GM18867 (cell line): Measurements from ENCODE around the gene OSTF1.
A peak's percentile ranks its signal among the peaks of the same experiment; 100 is the strongest.

Experiments
- ATAC-seq: cut with Tn5 transposase; IDR thresholded peaks from one replicate; pipeline ENCODE4 v1.9.1; 2021; ENCODE audit warnings: mild to moderate bottlenecking, moderate library complexity; ENCODE audit not compliant: unreplicated experiment

The OSTF1 gene

DNA sequence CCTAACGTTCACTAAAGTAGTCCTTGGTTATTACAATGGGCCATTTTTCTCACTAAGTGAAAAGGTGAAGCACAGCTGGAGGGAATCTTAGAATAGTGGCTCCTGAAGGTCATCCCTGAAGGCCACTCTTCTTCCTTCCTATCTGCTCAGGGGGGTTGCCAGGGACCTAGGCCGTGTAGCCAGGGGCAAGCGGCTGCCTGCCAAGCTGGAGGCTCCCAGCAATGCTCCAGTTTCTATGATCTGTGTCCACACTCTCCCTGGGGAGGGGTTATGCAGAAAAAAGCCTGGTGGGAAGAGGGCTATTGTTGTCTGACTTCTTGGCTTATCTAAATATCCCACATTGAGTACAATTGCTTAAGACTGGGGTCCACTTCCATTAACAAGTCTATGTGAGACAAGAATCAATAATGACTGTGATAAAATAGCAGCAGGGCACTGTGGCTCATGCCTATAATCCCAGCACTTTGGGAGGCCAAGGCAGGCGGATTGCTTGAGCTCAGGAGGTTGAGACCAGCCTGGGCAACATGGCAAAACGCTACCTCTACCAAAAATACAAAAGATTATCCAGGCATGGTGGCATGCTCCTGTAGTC lies 4.1 kb upstream of the OSTF1 start:
- ATAC-seq, result no peak

DNA sequence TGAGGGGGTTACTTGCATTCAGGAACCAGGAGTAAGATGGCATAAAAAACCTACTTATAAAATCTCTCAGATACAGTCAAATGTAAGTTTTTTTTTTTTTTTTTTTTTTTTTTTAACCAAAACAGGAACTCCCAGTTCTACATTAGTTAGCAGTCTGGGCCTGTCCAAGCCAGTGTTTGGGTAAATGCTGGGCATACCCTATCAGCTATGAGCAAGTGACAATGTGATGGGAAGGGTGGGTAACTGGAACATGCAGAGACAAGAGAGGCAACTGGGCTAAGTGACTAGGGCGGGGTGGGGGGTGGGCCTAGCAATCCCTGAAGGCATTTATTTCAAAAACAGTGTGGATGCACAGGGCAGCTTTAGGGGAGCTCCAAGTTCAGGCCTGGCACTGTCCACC lies 2.7 kb upstream of the OSTF1 start:
- ATAC-seq, result no peak

DNA sequence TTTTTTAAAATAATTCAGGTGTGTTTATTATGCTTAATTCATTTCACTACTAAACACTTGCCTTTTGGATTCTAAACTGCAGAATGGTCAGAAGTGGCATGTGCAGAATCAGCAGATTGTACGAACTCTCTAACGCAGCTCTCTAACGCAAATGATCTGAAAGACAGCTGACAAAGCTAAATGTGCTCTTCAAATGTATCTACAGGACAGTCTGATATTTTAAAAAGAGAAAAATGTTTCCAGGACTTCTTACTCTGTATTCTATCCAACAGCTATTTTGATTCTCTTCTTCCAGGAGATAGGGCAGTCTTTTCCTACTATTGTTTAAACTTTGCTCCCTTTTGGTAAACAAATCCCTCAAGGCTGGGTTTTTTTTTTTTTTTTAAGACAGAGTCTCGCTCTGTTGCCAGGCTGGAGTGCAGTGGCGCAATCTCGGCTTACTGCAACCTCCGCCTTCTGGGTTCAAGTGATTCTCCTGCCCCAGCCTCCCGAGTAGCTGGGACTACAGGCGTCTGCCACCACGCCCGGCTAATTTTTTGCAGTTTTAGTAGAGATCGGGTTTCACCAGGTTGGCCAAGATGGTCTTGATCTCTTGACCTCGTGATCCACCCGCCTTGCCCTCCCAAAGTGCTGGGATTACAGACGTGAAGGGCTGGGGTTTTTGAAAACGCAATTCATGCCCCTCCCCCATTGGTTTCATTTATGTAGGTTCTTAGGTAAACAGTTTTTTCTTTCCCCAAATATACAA lies 1.6 kb upstream of the OSTF1 start:
- no peak for ATAC-seq

DNA sequence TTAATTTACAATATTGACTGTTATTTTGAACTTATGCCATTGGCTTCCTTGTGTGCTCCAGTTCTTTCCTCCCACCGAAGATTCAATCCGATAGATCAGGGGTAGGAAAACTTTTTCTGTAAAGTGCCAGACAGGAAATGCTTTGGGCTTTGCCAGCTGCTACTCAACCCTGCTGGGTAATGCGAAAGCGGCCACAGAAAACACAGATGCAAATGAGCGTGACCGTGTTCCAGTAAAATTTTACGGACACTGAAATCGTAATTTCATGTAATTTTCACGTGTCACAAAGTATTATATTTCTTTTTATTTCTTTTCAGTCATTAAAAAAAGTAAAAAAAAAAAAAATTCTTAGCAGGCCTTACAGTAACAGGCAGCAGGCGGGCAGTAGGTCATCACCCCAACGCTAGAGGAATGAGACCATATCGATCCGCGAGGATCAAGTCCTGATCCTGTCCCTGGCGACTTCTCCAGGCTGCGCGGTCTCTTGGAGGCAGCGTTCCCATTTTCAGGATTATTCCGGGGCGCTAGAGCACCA lies 958 bp upstream of the OSTF1 start:
- peak; percentile 28 for ATAC-seq

DNA sequence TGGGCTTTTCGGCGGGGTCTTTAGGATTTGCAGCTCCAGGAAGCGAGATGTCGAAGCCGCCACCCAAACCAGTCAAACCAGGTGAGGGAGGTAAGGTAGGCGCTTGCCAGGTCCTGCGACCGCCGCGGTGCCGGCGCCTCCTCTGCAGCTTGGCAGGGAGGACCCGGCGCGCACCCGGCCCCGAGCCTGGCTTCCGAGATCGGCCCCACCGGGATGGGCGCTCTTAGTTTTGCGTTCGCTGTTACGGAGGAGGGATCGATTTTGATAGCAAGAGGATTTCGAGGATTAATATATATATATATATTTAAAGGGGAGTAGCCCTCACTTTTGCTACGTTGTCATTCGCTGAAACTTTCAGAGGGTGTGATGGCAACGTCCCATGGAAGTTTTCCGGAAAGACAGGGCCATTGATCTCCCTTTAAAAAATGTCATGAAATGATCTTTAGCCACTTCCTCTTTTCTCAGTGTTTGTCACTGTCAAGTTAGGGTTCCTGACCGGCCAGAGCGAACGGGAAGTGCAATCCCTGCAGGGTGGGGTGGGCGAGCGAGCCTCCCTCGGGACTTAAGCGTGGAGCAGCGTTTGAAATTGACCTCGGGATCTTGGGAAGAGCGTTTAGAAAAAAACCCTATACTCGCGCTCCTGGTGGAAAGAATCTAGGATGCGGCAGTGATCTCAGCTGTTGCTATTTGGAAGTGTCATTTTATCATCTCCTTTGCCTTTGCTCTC lies 495 bp downstream of the OSTF1 start:
- ATAC-seq, result peak; percentile 36

DNA sequence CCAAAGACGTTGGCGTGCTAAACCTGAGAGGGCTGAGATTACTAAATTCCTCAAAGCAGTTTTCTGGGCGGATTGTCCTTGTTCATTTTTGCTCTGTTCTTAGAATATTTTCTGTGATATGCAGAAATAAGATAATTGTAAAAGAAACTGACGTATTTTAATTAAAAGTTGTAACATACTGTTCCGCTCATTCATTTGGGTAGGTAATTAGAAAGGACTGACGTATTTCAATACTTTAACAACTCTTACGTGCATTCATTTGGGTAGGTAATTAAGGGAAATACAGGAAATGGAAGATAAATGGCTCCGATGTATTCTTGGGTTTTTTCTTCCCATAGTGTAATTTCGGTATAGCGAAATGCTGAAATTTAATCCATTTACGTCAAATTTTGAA lies 1.1 kb downstream of the OSTF1 start:
- ATAC-seq, result no peak

DNA sequence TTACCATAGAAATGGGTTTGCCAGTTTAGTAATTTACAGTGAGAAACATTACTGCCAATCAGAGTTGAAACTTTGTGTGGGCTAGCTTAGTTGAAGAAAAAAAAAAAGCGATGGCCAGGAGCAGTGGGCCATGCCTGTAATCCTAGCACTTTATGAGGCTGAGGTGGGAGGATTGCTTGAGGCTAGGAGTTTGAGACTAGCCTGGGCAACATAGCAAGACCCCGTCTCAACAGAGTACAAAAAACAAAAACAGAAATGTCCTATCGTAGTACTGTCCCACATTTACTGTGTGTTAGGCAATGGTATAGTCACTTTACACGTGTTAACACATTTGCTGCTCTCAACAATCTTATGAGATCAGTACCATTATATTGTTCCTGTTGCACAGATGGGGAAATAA lies 2.3 kb downstream of the OSTF1 start:
- ATAC-seq, result no peak

DNA sequence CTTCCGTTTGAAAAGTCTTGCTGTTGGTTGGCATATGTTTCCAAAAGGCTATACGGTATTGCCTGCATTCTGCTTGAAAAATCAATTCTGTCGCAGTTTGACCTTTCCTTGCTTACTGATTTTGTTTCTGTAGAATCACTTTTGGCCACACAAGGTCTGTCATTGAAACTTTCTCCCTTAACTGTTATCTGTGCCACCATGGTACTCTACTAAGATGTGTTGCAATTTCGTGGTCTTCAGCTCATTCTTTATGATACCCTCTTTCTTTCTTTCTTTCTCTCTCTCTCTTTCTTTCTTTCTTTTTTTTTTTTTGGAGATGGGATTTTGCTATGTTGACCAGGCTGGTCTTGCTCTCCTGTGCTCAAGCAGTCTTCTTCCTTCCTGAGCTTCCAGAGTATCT lies 4.5 kb downstream of the OSTF1 start:
- ATAC-seq, result no peak

DNA sequence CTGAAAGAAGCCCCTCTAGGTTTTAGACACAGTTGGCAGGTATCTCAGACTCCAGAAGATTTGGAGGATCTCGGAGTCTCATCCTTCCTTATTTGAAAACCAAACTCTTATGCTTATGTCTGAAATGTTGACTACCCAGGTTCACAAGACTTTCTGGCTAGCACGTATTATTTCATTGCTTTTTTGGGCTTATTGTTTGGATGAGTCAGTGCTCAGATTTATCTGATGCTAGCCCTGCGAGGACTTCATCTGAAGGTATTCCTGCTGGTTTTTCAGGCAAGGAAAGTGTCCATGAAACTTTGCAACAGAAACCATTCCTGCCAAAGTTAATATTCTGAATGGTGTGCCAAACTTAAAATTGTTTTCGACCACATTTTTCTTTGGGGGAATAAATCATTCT lies 8.5 kb downstream of the OSTF1 start:
- no peak for ATAC-seq

DNA sequence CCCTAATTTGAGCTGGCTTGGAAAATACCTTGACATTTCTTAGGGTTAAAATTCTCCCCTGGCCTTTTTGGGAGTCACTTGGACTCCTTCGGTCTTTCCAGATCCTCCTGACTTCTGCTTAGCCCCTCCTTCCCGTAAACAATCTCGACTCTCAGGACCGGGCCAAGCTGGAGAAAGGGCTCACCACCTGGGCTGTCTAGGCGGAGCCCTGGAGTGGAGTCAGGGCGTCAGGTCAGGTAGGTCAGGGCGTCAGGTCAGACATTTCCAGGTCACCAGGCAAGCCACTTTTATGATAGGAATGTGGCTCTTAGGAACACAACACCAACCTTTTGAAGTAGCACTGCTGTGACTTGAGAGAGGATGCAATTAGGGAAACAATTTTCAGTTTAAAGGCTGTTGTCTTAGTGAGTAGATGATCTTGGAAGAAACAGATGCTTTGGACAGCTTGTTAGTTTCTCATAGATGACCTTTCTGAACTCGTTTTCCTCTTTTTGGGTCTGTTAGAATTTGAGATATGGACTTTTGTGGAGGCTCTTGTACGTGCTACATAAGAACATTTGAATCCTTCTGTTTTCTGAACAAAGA lies 12.8 kb downstream of the OSTF1 start:
- ATAC-seq, result no peak

DNA sequence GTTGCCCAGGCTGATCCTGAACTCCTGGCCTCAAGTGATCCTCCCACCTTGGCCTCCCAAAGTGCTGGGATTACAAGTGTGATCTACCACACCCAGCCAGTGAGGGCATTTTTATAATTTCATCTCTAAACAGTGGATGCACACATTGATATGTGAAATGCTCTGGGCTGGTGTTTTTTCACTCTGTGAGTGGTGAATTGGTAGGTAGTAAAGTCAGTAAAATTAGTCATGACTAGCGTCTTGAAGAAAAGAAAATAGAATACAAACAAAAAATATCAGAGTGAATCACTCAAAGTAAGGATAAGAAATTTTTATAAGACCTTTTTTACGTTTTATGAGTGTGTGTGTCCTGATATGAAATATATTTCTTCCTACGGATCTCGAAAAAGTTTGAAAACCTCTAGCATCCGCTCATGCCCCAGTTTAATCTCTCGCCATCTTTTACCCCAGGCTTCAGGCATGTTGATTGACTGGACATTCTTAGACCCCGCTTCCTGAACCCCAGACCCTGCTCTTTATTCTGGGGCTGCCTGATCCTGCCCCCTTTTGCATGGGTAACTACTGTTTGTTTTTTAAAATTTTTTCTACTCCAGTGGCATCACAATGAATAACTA lies 14.0 kb downstream of the OSTF1 start:
- no peak for ATAC-seq

DNA sequence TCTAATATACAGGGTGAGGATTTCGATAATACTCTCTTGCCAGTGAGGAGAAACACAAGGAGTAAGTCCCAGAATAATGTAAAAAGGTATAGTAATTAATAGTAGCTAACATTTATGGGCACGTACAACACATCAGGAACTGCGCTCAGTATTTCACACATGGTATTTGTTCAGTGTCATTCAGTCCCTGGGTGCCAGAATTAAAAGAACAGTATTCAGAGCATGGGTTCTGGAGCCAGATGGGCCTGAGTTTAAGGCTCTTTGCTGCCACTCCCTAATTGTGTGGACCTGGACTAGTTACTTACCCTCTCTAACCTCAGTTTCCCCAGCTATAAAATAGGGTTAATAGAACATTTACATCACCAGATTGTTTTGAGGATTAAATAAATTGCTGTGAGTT lies 16.3 kb downstream of the OSTF1 start:
- ATAC-seq, result no peak

DNA sequence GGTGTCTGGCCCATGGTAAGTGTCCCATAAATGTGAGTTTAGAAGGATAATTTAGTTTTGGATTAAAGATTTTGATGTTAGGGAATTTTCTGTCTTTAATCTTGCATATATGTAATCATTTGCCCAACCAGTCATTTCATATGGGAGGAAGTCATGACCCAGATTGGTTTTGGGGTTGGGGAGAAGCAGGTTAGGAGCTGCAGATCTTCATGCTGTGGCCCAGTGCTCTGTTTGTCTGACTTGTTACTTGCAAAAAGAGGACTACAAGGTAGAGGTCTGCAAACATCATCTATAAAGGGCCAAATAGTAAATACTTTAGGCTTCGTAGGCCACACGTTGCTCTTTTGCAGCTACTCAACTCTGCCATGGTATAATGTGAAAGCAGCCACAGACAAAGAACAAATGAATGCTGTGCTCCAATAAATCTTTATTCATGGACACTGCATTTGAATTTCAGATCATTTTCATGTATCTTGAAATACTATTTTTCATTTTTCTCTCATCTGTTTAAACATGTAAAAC lies 16.8 kb downstream of the OSTF1 start:
- no peak for ATAC-seq

DNA sequence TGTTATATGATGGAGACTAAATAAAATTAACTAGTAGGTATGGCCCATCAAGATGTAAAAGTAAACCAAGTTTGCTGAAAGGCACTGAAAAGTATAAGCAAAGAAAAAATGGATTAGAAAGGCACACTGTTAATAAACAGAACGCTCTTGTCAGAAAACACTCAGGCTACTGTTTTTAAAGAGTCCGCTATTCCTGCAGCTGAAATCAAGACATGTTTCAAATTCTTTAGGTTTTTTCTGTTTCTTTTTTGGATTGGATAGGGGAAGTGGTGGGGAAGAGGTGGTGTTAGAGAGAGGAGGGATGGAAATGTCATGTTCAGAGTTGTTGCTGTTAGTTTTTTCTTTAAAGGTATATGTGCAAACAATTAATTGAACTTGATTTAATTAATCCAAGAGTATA lies 17.5 kb downstream of the OSTF1 start:
- no peak for ATAC-seq

DNA sequence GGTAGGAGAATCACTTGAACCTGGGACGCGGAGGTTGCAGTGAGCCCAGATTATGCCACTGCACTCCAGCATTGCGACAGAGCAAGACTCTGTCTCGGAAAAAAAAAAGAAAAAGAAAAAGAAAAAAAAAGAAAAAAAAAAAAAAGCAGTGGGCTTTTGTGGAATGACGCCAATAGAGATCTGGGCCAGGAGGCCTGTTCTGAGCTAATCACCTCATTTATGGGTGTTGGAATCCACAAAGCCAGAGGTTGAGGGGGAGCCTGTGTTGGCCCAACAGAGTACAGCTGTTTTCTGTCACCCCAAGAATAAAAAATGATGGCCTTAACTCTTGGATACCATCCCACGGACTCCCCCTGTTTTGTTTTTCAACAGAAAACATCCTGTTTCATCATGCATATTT lies 18.5 kb downstream of the OSTF1 start:
- no peak for ATAC-seq

DNA sequence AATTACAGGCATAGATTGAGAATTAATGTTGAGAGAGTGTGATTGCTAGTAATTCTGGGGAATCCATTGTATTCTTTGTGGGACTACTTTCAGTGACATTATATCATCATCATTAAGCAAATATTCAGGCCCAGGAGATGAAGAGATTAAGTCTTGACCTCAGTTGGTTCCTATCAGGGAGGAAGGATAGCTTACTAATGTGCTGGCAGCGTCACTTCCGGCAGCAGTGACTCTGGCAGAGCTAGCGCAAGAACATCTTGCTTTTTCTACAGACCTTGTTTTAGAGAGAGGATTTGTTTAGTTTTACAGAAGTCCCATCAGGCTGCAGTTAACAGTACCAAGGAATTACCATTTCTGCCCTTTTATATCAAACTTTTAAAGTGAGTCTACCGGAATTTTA lies 20.3 kb downstream of the OSTF1 start:
- no peak for ATAC-seq

DNA sequence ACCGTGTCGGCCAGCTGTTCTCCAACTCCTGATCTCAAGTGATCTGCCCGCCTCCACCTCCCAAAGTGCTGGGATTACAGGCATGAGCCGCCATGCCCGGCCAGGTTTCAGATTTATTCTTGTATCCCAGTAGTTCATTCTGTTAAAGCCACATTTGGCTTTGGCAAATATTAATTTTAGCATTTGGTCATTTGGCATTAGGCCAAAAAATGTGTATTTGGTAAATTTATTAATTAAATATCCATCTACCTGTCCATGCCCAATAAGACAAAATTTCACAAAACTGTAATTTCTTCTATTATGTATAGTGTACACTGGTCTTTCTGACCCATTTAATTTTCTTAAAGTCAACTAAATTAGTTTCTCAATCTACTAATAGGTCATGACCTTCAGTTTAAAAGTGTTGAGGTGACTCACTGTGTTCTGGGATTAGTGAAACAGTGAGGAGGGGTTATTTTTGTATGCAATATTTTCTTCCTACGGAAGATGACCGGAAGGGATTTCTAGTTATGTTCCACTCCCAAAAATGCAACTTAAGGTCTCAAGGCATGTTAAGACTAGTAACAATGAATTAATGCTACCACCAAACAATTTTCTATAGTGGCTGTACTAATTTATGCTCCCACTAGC lies 21.0 kb downstream of the OSTF1 start:
- no peak for ATAC-seq

DNA sequence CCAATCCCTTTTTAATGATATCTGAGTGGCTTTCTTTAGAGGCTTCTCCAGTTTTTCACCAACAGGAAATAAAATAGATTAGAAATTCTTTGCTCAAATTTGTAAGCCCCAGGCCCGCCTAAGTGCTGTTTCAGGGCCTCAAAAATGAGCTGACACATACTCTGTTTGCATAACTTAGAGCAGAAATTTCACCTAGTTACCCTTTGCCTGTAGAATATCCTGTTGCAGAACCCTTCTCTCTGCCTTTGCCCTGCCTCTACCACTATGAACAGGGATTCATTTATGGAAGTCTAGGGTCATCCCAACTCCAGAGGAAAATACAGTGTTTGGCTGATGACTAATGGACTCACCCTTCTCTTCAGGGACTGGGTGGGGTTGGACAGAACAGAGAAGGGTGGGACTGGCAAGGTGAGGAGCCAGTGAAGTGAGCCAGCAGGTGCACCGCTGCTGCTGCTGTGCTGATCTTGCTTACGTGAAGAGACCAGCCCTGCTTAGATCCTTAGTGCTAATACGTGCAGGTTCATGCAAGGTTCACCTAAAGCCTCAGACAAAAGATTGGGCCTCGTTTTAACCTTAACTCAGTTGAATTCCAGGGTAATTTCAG lies 22.8 kb downstream of the OSTF1 start:
- no peak for ATAC-seq

DNA sequence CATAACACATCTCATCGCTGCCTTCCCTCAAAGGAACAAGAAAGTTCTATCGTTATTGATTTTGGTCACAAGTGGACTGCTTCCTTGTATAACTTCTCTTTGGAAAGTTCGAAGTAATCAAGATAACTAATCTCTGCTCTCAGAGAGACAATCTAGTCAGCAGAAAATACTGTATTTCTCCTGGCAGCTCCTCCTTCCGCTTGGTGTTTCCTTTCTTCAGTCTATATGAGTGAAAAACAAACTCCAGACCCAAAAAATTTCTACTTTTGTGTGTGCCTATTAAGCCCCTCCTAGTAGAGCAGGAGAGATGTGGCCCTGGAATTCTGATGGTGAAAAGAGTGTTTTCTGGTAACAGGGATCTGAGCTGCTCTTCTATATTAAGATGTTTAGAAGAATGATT lies 24.5 kb downstream of the OSTF1 start:
- no peak for ATAC-seq

DNA sequence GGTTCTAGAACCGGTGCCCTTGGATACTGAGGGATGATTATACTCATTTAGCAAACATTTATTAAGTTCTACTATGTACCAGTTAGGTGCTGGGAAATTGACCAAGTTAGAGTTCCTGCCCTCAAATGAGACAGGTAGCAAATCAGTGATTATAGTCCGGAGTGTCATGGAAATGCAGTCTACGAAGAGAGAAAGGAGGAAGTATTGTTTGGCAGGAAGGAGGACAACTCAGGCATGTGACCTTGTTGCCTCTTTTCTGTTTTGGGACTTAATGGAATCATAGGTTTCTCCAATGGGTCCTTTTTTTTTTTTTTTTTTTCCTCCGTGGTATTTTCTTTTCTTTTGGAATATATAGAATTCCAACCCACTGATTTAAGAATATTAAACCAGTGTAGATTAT lies 28.0 kb downstream of the OSTF1 start:
- ATAC-seq, result no peak
